Stimulated activated CD8-positive, alpha-beta memory T cell treated with anti-CD3 and anti-CD28 coated beads, Interleukin-15, amount 100 ng/mL, for 4 hours (primary cell): ENCODE results near the gene DUSP2.

Experiments
- DNase-seq, 2 donors: peaks; one replicate each; pipeline ENCODE4 v3.0.0-alpha.2; 2020; ENCODE audit warnings: low read depth in 2 of 2

DUSP2 gene

GRCh38 chr2:96145036-96145847 is at the start of gene DUSP2:
Gene DUSP2, minus strand, starts transcription at chr2:96145440. Its CDS starts 86 bp downstream, at chr2:96145354.
- DNase-seq, result peak; percentile 88 to 93

GRCh38 chr2:96191937-96192670 is 46.9 kb upstream of the DUSP2 start:
- DNase-seq, result no peak

- DNase-seq, result no peak
Measured at GRCh38 chr2:96188821-96189526, 43.7 kb upstream of the DUSP2 start.

GRCh38 chr2:96186562-96186961 is 41.3 kb upstream of the DUSP2 start:
- DNase-seq, result no peak

GRCh38 chr2:96185516-96185915 is 40.3 kb upstream of the DUSP2 start:
- DNase-seq, result no peak

GRCh38 chr2:96184989-96185388 is 39.7 kb upstream of the DUSP2 start:
- DNase-seq, result no peak

GRCh38 chr2:96184188-96184587 is 38.9 kb upstream of the DUSP2 start:
- DNase-seq, result no peak

- DNase-seq, result no peak
Measured at GRCh38 chr2:96181529-96181928, 36.3 kb upstream of the DUSP2 start.

- DNase-seq, result no peak
Measured at GRCh38 chr2:96180521-96180920, 35.3 kb upstream of the DUSP2 start.

GRCh38 chr2:96180002-96180401 is 34.8 kb upstream of the DUSP2 start:
- no peak for DNase-seq

- DNase-seq, result no peak
Measured at GRCh38 chr2:96176661-96177060, 31.4 kb upstream of the DUSP2 start.

GRCh38 chr2:96175951-96176350 is 30.7 kb upstream of the DUSP2 start:
- DNase-seq, result no peak

GRCh38 chr2:96174251-96175144 is 29.3 kb upstream of the DUSP2 start:
- DNase-seq, result peak; percentile 62 to 64

GRCh38 chr2:96171831-96172230 is 26.6 kb upstream of the DUSP2 start:
- no peak for DNase-seq

- DNase-seq, result no peak
Measured at GRCh38 chr2:96170626-96171025, 25.4 kb upstream of the DUSP2 start.

GRCh38 chr2:96169868-96170507 is 24.7 kb upstream of the DUSP2 start:
- no peak for DNase-seq

- no peak for DNase-seq
Measured at GRCh38 chr2:96167407-96168013, 22.3 kb upstream of the DUSP2 start.

GRCh38 chr2:96164459-96165184 is 19.4 kb upstream of the DUSP2 start:
- DNase-seq, result no peak

GRCh38 chr2:96163768-96164429 is 18.7 kb upstream of the DUSP2 start:
- DNase-seq, result peak; percentile 87 to 90
